GM10266 (cell line): ENCODE measurements around the gene ACSBG1.

Experiments
- DNase-seq: peaks from one replicate; pipeline ENCODE4 v3.0.0; 2012; ENCODE audit errors: extremely low spot score
- CTCF ChIP-seq: IDR thresholded peaks from 2 replicates; pipeline ENCODE4 v1.5.1; 2012; ENCODE audit warnings: mild to moderate bottlenecking, low read depth; ENCODE audit not compliant: control insufficient read depth, insufficient read depth; ENCODE audit errors: missing control alignments

Gene ACSBG1

GRCh38 chr15:78149805-78150751 lies 84.3 kb downstream of the ACSBG1 start:
- TF ChIP-seq CTCF: no peak
- DNase-seq: no peak

GRCh38 chr15:78149068-78149804 lies 85.1 kb downstream of the ACSBG1 start, which contains the start of gene IDH3A:
TSS of gene IDH3A (plus strand) at chr15:78149362. CDS start at chr15:78149404, 42 bp downstream.
- TF ChIP-seq CTCF: no peak
- DNase-seq: peak; percentile 99

GRCh38 chr15:78148392-78149067 lies 85.8 kb downstream of the ACSBG1 start:
- DNase-seq: no peak

GRCh38 chr15:78147566-78147965 lies 86.8 kb downstream of the ACSBG1 start:
- no peak for TF ChIP-seq CTCF
- DNase-seq: no peak

More at GRCh38 chr15:78148392-78149067, 85.8 kb downstream of the ACSBG1 start:
- TF ChIP-seq CTCF: no peak

GRCh38 chr15:78146425-78147154 lies 87.8 kb downstream of the ACSBG1 start:
- DNase-seq: no peak
- no peak for TF ChIP-seq CTCF

- DNase-seq: no peak
- no peak for TF ChIP-seq CTCF
Observed at GRCh38 chr15:78142332-78142731, 92.0 kb downstream of the ACSBG1 start.
